Loucy (cell line): Measurements from ENCODE around the gene STPG4.

Experiments
- H2AFZ ChIP-seq: fragments of 200-600 bp; sonication (generic); 2 replicates; pipeline ENCODE4 v1.6.0; 2016; ENCODE audit warnings: antibody characterized with exemption, mild to moderate bottlenecking, low read length, moderate library complexity
- H3F3A ChIP-seq: fragments of 200-600 bp; 2 replicates; pipeline ENCODE4 v1.6.0; 2016; ENCODE audit warnings: antibody characterized with exemption, low read depth, mild to moderate bottlenecking
- H3K27me3 ChIP-seq: fragments of 200-600 bp; sonication (generic); 2 replicates; pipeline ENCODE4 v1.6.1; 2014; ENCODE audit warnings: low read length, mild to moderate bottlenecking; ENCODE audit not compliant: insufficient read depth, poor library complexity, severe bottlenecking
- H3K36me3 ChIP-seq: fragments of 200-600 bp; sonication (generic); 2 replicates; pipeline ENCODE4 v1.6.1; 2016; ENCODE audit warnings: low read length; ENCODE audit not compliant: insufficient read depth
- H3K4me1 ChIP-seq: fragments of 200-600 bp; sonication (generic); 2 replicates; pipeline ENCODE4 v1.5.1; 2014; ENCODE audit warnings: low read length, mild to moderate bottlenecking; ENCODE audit not compliant: insufficient read depth, poor library complexity, severe bottlenecking
- H3K4me2 ChIP-seq: fragments of 200-600 bp; sonication (generic); 2 replicates; pipeline ENCODE4 v1.6.0; 2014; ENCODE audit warnings: antibody characterized with exemption, low read length, low read depth, mild to moderate bottlenecking; ENCODE audit not compliant: poor library complexity, severe bottlenecking
- H3K4me3 ChIP-seq: fragments of 200-600 bp; sonication (generic); 2 replicates; pipeline ENCODE4 v1.5.1; 2014; ENCODE audit warnings: low read length, mild to moderate bottlenecking, mixed read lengths; ENCODE audit not compliant: poor library complexity, severe bottlenecking
- H3K79me2 ChIP-seq: fragments of 200-600 bp; sonication (generic); 2 replicates; pipeline ENCODE4 v1.6.1; 2014; ENCODE audit warnings: low read length; ENCODE audit not compliant: insufficient read depth
- H3K9ac ChIP-seq: fragments of 200-600 bp; sonication (generic); 2 replicates; pipeline ENCODE4 v1.6.0; 2014; ENCODE audit warnings: mild to moderate bottlenecking, low read depth, low read length, moderate library complexity; ENCODE audit not compliant: poor library complexity, severe bottlenecking
- H3K9me2 ChIP-seq: fragments of 200-600 bp; sonication (generic); replicated peaks from 2 replicates; pipeline ENCODE4 v1.6.1; 2016; ENCODE audit warnings: low read depth, low read length, mixed read lengths
- H3K9me3 ChIP-seq: fragments of 200-600 bp; sonication (generic); 2 replicates; pipeline ENCODE4 v1.6.1; 2014; ENCODE audit warnings: mild to moderate bottlenecking, antibody characterized with exemption, low read length, low read depth; ENCODE audit not compliant: insufficient read depth
- H4K20me1 ChIP-seq: fragments of 200-600 bp; sonication (generic); 2 replicates; pipeline ENCODE4 v1.6.0; 2014; ENCODE audit warnings: antibody characterized with exemption, low read length, mild to moderate bottlenecking; ENCODE audit not compliant: insufficient read depth, poor library complexity, severe bottlenecking
- EZH2phosphoT487 ChIP-seq: fragments of 200-600 bp; IDR thresholded peaks from 2 replicates; pipeline ENCODE4 v1.6.1; 2018; ENCODE audit warnings: antibody characterized with exemption, mild to moderate bottlenecking, moderate library complexity, borderline replicate concordance
- TF ChIP-seq, protein P1 (sequence below): fragments of 200-600 bp; sonication (generic); conservative IDR thresholded peaks from 2 replicates; pipeline ENCODE4 v1.5.1; 2014; ENCODE audit warnings: mild to moderate bottlenecking, antibody characterized with exemption, low read length

The STPG4 gene

DNA sequence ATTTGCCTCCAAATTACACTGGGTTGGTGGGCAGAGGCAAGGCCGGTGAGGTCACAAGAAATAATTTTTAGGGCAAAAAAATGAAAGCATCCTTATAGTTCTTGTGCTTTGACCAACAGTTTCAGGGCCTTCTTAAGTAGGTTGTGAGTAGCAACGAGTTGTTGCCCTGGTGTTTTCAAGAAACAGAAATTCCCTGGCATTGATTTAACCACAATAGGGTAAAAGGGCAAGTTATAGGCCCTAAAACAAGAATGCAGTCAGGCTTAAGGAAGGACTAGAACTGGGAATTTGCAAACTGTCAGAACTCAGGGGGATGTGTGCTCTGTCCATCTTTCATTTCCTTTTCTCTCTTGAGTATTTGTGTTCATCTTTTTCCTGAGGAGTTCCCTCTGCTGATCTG is 46.1 kb upstream of the STPG4 start:
- no peaks in the 10 kb centered on the region for H3K79me2 ChIP-seq
- H3K27me3 ChIP-seq: no peaks in the 10 kb centered on the region
- H2AFZ ChIP-seq: no peak overlapping the region
- no peak overlapping the region for H3K4me3 ChIP-seq
- peaks cover 6% of the 10 kb centered on the region for H3K4me1 ChIP-seq
- H4K20me1 ChIP-seq: no peaks in the 10 kb centered on the region
- no peaks in the 10 kb centered on the region for H3F3A ChIP-seq
- H3K9me2 ChIP-seq: no peaks in the 10 kb centered on the region
- no peaks in the 10 kb centered on the region for H3K9me3 ChIP-seq
- H3K4me2 ChIP-seq: no peak overlapping the region
- H3K9ac ChIP-seq: no peak overlapping the region
- no peak for TF ChIP-seq EZH2phosphoT487
- TF ChIP-seq, protein P1, sequence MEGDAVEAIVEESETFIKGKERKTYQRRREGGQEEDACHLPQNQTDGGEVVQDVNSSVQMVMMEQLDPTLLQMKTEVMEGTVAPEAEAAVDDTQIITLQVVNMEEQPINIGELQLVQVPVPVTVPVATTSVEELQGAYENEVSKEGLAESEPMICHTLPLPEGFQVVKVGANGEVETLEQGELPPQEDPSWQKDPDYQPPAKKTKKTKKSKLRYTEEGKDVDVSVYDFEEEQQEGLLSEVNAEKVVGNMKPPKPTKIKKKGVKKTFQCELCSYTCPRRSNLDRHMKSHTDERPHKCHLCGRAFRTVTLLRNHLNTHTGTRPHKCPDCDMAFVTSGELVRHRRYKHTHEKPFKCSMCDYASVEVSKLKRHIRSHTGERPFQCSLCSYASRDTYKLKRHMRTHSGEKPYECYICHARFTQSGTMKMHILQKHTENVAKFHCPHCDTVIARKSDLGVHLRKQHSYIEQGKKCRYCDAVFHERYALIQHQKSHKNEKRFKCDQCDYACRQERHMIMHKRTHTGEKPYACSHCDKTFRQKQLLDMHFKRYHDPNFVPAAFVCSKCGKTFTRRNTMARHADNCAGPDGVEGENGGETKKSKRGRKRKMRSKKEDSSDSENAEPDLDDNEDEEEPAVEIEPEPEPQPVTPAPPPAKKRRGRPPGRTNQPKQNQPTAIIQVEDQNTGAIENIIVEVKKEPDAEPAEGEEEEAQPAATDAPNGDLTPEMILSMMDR: no peak
- no peaks in the 10 kb centered on the region for H3K36me3 ChIP-seq

DNA sequence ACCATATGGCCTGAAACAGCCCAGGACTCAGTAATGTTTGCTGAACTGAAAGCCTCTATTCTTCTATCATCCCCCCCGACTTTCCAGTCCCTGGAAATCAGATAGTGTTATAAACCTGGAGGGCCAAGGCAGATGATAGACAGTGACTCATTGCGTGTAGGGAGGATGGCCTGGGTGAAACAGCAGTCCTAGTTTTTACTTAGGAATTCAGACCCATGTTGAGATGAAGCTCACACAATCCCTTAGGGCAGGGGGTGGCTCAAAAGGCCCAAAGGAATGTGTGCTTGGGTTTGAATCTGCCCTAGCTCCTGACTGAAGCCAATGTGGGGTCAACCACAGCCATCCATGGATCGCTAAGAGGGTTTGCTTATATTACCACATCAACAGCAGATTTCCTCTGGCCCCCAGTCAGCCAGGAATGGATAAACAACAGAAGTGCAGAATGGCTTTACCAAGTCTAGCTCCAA is 43.9 kb upstream of the STPG4 start:
- H3K4me1 ChIP-seq: peaks cover 6% of the 10 kb centered on the region
- H3K27me3 ChIP-seq: no peaks in the 10 kb centered on the region
- TF ChIP-seq EZH2phosphoT487: no peak
- TF ChIP-seq, protein P1: no peak
- no peak overlapping the region for H3K4me3 ChIP-seq
- H3K9me3 ChIP-seq: no peaks in the 10 kb centered on the region
- H3K9ac ChIP-seq: no peak overlapping the region
- no peaks in the 10 kb centered on the region for H3K79me2 ChIP-seq
- H3K9me2 ChIP-seq: no peaks in the 10 kb centered on the region
- no peak overlapping the region for H3K4me2 ChIP-seq
- no peaks in the 10 kb centered on the region for H4K20me1 ChIP-seq
- no peaks in the 10 kb centered on the region for H3K36me3 ChIP-seq
- H2AFZ ChIP-seq: no peak overlapping the region
- no peaks in the 10 kb centered on the region for H3F3A ChIP-seq

DNA sequence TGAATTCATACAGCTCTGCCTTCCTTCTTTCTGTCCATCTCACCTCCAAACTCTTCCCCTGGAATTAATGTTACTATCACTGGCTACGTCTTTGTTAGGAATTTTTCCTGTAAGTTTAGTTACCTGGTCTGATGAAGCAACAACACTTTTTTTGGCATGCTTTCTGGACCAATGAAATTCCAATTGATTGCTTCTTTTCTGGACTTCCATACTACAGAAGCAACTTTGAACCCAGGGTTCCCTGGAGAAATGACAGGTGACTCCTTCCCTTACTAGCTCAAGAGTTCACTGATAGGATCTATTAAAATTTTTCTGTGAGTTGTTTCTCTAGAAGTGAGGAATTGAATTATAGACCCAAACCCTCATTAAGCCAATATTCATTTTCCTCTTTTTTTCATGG is 41.4 kb upstream of the STPG4 start:
- no peaks in the 10 kb centered on the region for H3K27me3 ChIP-seq
- H3K36me3 ChIP-seq: no peaks in the 10 kb centered on the region
- no peaks in the 10 kb centered on the region for H3K9me3 ChIP-seq
- no peaks in the 10 kb centered on the region for H3K79me2 ChIP-seq
- H3K4me1 ChIP-seq: peaks cover 6% of the 10 kb centered on the region
- no peak overlapping the region for H3K4me2 ChIP-seq
- no peak overlapping the region for H2AFZ ChIP-seq
- no peak overlapping the region for H3K9ac ChIP-seq
- no peaks in the 10 kb centered on the region for H3K9me2 ChIP-seq
- no peak overlapping the region for H3K4me3 ChIP-seq
- H4K20me1 ChIP-seq: no peaks in the 10 kb centered on the region
- H3F3A ChIP-seq: no peaks in the 10 kb centered on the region
- TF ChIP-seq, protein P1: no peak
- TF ChIP-seq EZH2phosphoT487: no peak
